Measurements from ENCODE around the gene CRBN. TPM values are rescaled to one million over a fixed set of nuclear protein-coding genes. Genes with fewer than 3 reads are reported as not detected.

CRBN gene
- total and polyA plus RNA-seq, 2 donors (not counting 3 experiments of a cell fraction or from before 2014, with no cell fraction given) = 25.2 to 36.1 TPM

- TF ChIP-seq FOS (IDR thresholded peaks at IDR 0.05; ENCODE audit: borderline replicate concordance, insufficient read depth, low read length) (no peak), POLR2A (IDR thresholded peaks at IDR 0.05; ENCODE audit: low read depth, low read length) (no peak), MYC (IDR thresholded peaks at IDR 0.05; ENCODE audit: low read depth, low read length) (no peak), POLR2AphosphoS5 (IDR thresholded peaks at IDR 0.05; ENCODE audit: insufficient read depth, low read depth, low read length) (no peak)
- TF ChIP-seq, protein P1, sequence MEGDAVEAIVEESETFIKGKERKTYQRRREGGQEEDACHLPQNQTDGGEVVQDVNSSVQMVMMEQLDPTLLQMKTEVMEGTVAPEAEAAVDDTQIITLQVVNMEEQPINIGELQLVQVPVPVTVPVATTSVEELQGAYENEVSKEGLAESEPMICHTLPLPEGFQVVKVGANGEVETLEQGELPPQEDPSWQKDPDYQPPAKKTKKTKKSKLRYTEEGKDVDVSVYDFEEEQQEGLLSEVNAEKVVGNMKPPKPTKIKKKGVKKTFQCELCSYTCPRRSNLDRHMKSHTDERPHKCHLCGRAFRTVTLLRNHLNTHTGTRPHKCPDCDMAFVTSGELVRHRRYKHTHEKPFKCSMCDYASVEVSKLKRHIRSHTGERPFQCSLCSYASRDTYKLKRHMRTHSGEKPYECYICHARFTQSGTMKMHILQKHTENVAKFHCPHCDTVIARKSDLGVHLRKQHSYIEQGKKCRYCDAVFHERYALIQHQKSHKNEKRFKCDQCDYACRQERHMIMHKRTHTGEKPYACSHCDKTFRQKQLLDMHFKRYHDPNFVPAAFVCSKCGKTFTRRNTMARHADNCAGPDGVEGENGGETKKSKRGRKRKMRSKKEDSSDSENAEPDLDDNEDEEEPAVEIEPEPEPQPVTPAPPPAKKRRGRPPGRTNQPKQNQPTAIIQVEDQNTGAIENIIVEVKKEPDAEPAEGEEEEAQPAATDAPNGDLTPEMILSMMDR (IDR thresholded peaks at IDR 0.05; ENCODE audit: extremely low read depth in 1 of 2, insufficient read depth in 1 of 2, low read depth in 1 of 2, low read length in 2 of 2) = no peak
- TF ChIP-seq, protein P2, sequence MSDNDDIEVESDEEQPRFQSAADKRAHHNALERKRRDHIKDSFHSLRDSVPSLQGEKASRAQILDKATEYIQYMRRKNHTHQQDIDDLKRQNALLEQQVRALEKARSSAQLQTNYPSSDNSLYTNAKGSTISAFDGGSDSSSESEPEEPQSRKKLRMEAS (IDR thresholded peaks at IDR 0.05; ENCODE audit: insufficient read depth, insufficient read length) = no peak
- Histone ChIP-seq H3K9me3 (replicated peaks; ENCODE audit: control insufficient read depth, insufficient read depth, low read length) (no peaks in the 10 kb centered on the region), H3K4me2 (ENCODE audit: insufficient read depth, low read length) (no peak overlapping the region), H3K27ac (ENCODE audit: insufficient read depth, low read depth, low read length) (no peak overlapping the region), H3K27me3 (ENCODE audit: control insufficient read depth in 2 of 2, insufficient read depth in 2 of 2, low read length in 2 of 2) (no peaks in the 10 kb centered on the region), H3K4me1 (ENCODE audit: control insufficient read depth, extremely low read depth, insufficient read depth, low read length) (peaks cover 9% of the 10 kb centered on the region), H3K9ac (replicated peaks; ENCODE audit: extremely low read depth, insufficient read depth, low read length) (no peak overlapping the region), H3K9me1 (replicated peaks; ENCODE audit: control insufficient read depth, extremely low read depth, insufficient read depth, low read length) (no peaks in the 10 kb centered on the region), H2AFZ (ENCODE audit: low read depth, low read length) (no peak overlapping the region), H3K79me2 (ENCODE audit: control insufficient read depth, insufficient read depth, low read length) (no peaks in the 10 kb centered on the region), H3K4me3 (replicated peaks in 1 of 3; ENCODE audit: insufficient read depth in 1 of 3, low read depth in 1 of 3, low read length in 3 of 3) (no peak overlapping the region), H3K36me3 (ENCODE audit: control insufficient read depth in 2 of 2, extremely low read depth in 1 of 2, insufficient read depth in 2 of 2, low read length in 2 of 2) (peaks cover 10 to 13% of the 10 kb centered on the region in 2 experiments), H4K20me1 (replicated peaks; ENCODE audit: control insufficient read depth, extremely low read depth, insufficient read depth, low read length) (peaks cover 3% of the 10 kb centered on the region)
- FAIRE-seq = no peak
- DNase-seq (ENCODE audit: low read depth, low spot score) = no peak
- CTCF ChIA-PET = interaction anchor here (0.8 kb wide), 1 partner anchor 16 kb away, joined by 3 read pairs; no protein-coding TSS in a partner anchor
- dilution Hi-C loops (cut with MboI; ENCODE audit: extremely low pct_ligation_motif_present, low sequenced_read_pairs) = no loop called here
- BruUV-seq (replicated peaks) = no TSS peak
- POLR2A ChIA-PET = no interaction called here
- intact Hi-C loops (cut with micrococcal nuclease) = no loop called here
Measured at GRCh38 chr3:3157484-3157883, 22.0 kb downstream of the CRBN start.
